K562 (cell line): ENCODE data around the gene RITA1. TPM values are rescaled to one million over a fixed set of nuclear protein-coding genes. Genes with fewer than 3 reads are reported as not detected.

ENCODE experiments used
- ATAC-seq: fragments of 200-7000 bp; cut with Tn5 transposase; 3 replicates; pipeline ENCODE4 v1.9.1; 2020; ENCODE audit warnings: moderate library complexity
- BruUV-seq: library from RNA; stranded (reverse); fragments of 400-500 nt; replicated peaks from 2 replicates; lab custom pipeline; 2021; lab: Mats Ljungman, UMichigan
- CTCF ChIA-PET: fragments of 300-600 bp; formaldehyde crosslinking; extraction: SDS; loops from one replicate; lab custom pipeline; 2021; ENCODE audit warnings: low intra/inter-chr PET ratio; lab: Yijun Ruan, JAX
- POLR2A ChIA-PET: fragments of 300-600, 350-650 bp; sonication (Branson Sonifier 250); formaldehyde crosslinking; extraction: SDS; loops from one replicate; lab custom pipeline; 2021; ENCODE audit warnings: antibody characterized with exemption, inconsistent platforms; lab: Yijun Ruan, JAX
- DNase-seq, 4 experiments: peaks; one replicate each; pipeline versions ENCODE4 v3.0.0 to v3.0.0-alpha.2; 2011 to 2018; ENCODE audit warnings: low spot score in 3 of 4, mixed read lengths in 3 of 4; ENCODE audit errors: extremely low read depth in 1 of 4
- FAIRE-seq: peaks from 2 replicates; lab custom pipeline; 2011; peaks lifted over from hg19 to GRCh38; lab: Jason Lieb, UNC
- H2AFZ ChIP-seq: 2 replicates; pipeline ENCODE4 v1.6.0; 2011; ENCODE audit warnings: low read depth, low read length, control low read depth, inconsistent platforms
- H3K27ac ChIP-seq: fragments of 200-600 bp; 3 replicates; pipeline ENCODE4 v1.8.0; 2011; ENCODE audit warnings: low read depth, mild to moderate bottlenecking, control low read depth, inconsistent platforms, low read length, moderate library complexity, mixed read lengths; ENCODE audit errors: extremely low read depth
- H3K27me3 ChIP-seq, 2 experiments: fragments of 300-600 bp in 1 of 2; 2 replicates in 1 of 2; 3 replicates in 1 of 2; pipeline versions ENCODE4 v1.6.0 to v1.8.0; 2011; ENCODE audit warnings: inconsistent platforms in 2 of 2, low read length in 2 of 2, mild to moderate bottlenecking in 1 of 2, mixed read lengths in 1 of 2, moderate library complexity in 1 of 2; ENCODE audit not compliant: control insufficient read depth in 2 of 2, insufficient read depth in 2 of 2
- H3K36me3 ChIP-seq: fragments of 300-600 bp; 3 replicates; pipeline ENCODE4 v1.8.0; 2011; ENCODE audit warnings: mild to moderate bottlenecking, low read length, inconsistent platforms; ENCODE audit not compliant: control insufficient read depth, insufficient read depth
- H3K4me1 ChIP-seq, 2 experiments: fragments of 200-600 bp in 1 of 2; replicated peaks in 1 of 2; 2 replicates in 1 of 2; 3 replicates in 1 of 2; pipeline versions ENCODE4 v1.5.1 to v1.8.0; 2011; ENCODE audit warnings: inconsistent platforms in 2 of 2, low read length in 2 of 2, mild to moderate bottlenecking in 1 of 2, mixed read lengths in 1 of 2, moderate library complexity in 1 of 2; ENCODE audit not compliant: control insufficient read depth in 2 of 2, insufficient read depth in 2 of 2
- H3K4me2 ChIP-seq: 2 replicates; pipeline ENCODE4 v1.6.1; 2011; ENCODE audit warnings: low read length, control low read depth, inconsistent platforms, mixed read lengths; ENCODE audit not compliant: insufficient read depth
- H3K4me3 ChIP-seq: fragments of 200-600 bp; sonication (generic), shearing (Covaris generic); 2 replicates; pipeline ENCODE4 v1.5.1; 2016; ENCODE audit warnings: control low read depth, inconsistent platforms
- H3K79me2 ChIP-seq: fragments of 200-600 bp; 3 replicates; pipeline ENCODE4 v1.8.0; 2011; ENCODE audit warnings: low read length, inconsistent platforms; ENCODE audit not compliant: control insufficient read depth, insufficient read depth
- H3K9ac ChIP-seq, 2 experiments: 2 replicates each; pipeline versions ENCODE4 v1.6.0 to v1.6.1; 2011; ENCODE audit warnings: low read depth in 2 of 2, low read length in 2 of 2, control low read depth in 1 of 2, inconsistent platforms in 1 of 2, mild to moderate bottlenecking in 1 of 2, mixed read lengths in 1 of 2; ENCODE audit not compliant: insufficient read depth in 1 of 2
- H3K9me1 ChIP-seq: one replicate; pipeline ENCODE4 v1.6.0; 2011; ENCODE audit warnings: inconsistent platforms, mild to moderate bottlenecking, low read length, moderate library complexity; ENCODE audit not compliant: control insufficient read depth, insufficient read depth
- H3K9me3 ChIP-seq: replicated peaks from 2 replicates; pipeline ENCODE4 v1.5.1; 2011; ENCODE audit warnings: low read depth, low read length, inconsistent platforms; ENCODE audit not compliant: control insufficient read depth, insufficient read depth
- H4K20me1 ChIP-seq: replicated peaks from 2 replicates; pipeline ENCODE4 v1.6.1; 2011; ENCODE audit warnings: low read length, inconsistent platforms, mixed read lengths; ENCODE audit not compliant: control insufficient read depth, insufficient read depth
- ATF1 ChIP-seq, 2 experiments: fragments of 450-650 bp in 1 of 2; IDR thresholded peaks; 2 replicates each; pipeline ENCODE4 v1.6.1; 2016; ENCODE audit warnings: missing compliant biosample characterization in 1 of 2, missing genetic modification characterization in 1 of 2
- CHD2 ChIP-seq: IDR thresholded peaks from 2 replicates; pipeline ENCODE4 v1.6.1; 2011; ENCODE audit warnings: low read depth, low read length
- FOXA1 ChIP-seq: fragments of 450-650 bp; IDR thresholded peaks from 2 replicates; pipeline ENCODE4 v1.6.1; 2016; ENCODE audit warnings: mild to moderate bottlenecking, borderline replicate concordance
- HBP1 ChIP-seq: fragments of 450-650 bp; formaldehyde crosslinking; IDR thresholded peaks from 2 replicates; pipeline ENCODE4 v1.4.0; 2022; ENCODE audit warnings: missing genetic modification characterization
- WGBS: fragments of 100-300 bp; shearing (Covaris generic); methylation state at CpG from one replicate; pipeline ENCODE4 v1.1.6; 2016; ENCODE audit warnings: low coverage, mixed read lengths; ENCODE audit not compliant: insufficient coverage; ENCODE audit errors: missing lambda C conversion rate; 5-methylcytosine and 5-hydroxymethylcytosine counted together
- in situ Hi-C: fragments of 300-500 bp; cut with MboI; formaldehyde crosslinking; loops from 4 replicates; pipeline ENCODE4 v1.15.0; 2018; ENCODE audit warnings: inconsistent platforms, mixed read lengths
- intact Hi-C: fragments of 100-400 bp; cut with micrococcal nuclease; formaldehyde crosslinking; loops from 2 replicates; pipeline ENCODE4 v1.14.2; 2022
- polyA plus RNA-seq, 8 experiments: library from polyadenylated mRNA; depleted of rRNA in 4 of 8; stranded (reverse) in 5 of 8; unstranded in 3 of 8; fragments of >200 nt; fragmentation: Nextera tagmentation in 2 of 8; fragmentation: Illumina TruSeq in 1 of 8; extraction: Ambion mirVana in 2 of 8; extraction: Trizol in 1 of 8; gene quantifications; 2 replicates each; pipeline versions ENCODE4 v1.2.1 to v1.2.3, GENCODE V29; 2011 to 2014; ENCODE audit warnings: inconsistent platforms in 1 of 8, missing spikeins in 1 of 8
- total RNA-seq, 7 experiments: library from RNA; depleted of rRNA in 6 of 7; stranded (reverse); fragments of >200 nt in 6 of 7; fragmentation: Illumina TruSeq in 2 of 7; extraction: Trizol in 2 of 7; gene quantifications; 2 replicates each; pipeline versions ENCODE4 v1.2.1 to v1.2.3, GENCODE V29; 2011 to 2021; ENCODE audit warnings: low replicate concordance in 1 of 7

Gene RITA1
- total and polyA plus RNA-seq, 9 of the 15 experiments (the other 6 are each of a cell fraction or from before 2014, with no cell fraction given): 2.8 to 40.4 (median 18.0) TPM

- no peak overlapping the region for H3K4me3 ChIP-seq
- peaks cover 21% of the 10 kb centered on the region for H4K20me1 ChIP-seq
- H3K9me3 ChIP-seq: no peaks in the 10 kb centered on the region
- no peak overlapping the region for H2AFZ ChIP-seq
- intact Hi-C loops: no loop called here
- BruUV-seq: TSS peak; percentile 60
- no peak for TF ChIP-seq CHD2
- no peak for TF ChIP-seq ATF1 (CRISPR knock-in tag; IDR thresholded peaks at IDR 0.05)
- TF ChIP-seq ATF1 (tag; IDR thresholded peaks at IDR 0.05): no peak
- TF ChIP-seq HBP1 (CRISPR knock-in tag): no peak
- TF ChIP-seq FOXA1: no peak
- TF ChIP-seq, all 486 proteins: peak for 0
- Histone ChIP-seq H3K9ac (no peak overlapping the region), H3K9me1 (peaks cover 4% of the 10 kb centered on the region), H3K27ac (no peak overlapping the region), H3K4me2 (no peak overlapping the region), H3K36me3 (peaks cover 61% of the 10 kb centered on the region), H3K27me3 (peaks cover 0 to 4% of the 10 kb centered on the region in 2 experiments; a peak in 2 of 5 replicates), H3K4me1 (peaks cover 9 to 36% of the 10 kb centered on the region in 2 experiments), H3K79me2 (no peaks in the 10 kb centered on the region)
- POLR2A ChIA-PET: no interaction called here
- FAIRE-seq (no peak), ATAC-seq (no peak), DNase-seq (no peak)
- WGBS: 95% methylated on average over 24 of the region's 26 CpGs
- CTCF ChIA-PET: no interaction called here
- in situ Hi-C loops: no loop called here
Measured at GRCh38 chr12:113158439-113159203, 26.9 kb upstream of the RITA1 start.
